H1 (cell line): ENCODE data around the gene SGMS1. TPM values are rescaled to one million over a fixed set of nuclear protein-coding genes. Genes with fewer than 3 reads are reported as not detected.
"Not testable (repeated sequence)": the region's sequence is repeated elsewhere in the genome, so short reads cannot be mapped to it uniquely, and the experiment has no call there.

Source experiments
- CTCF ChIA-PET: fragments of 300-600 bp; sonication (Branson Sonifier 250); formaldehyde crosslinking; loops from one replicate; lab custom pipeline; 2021; ENCODE audit not compliant: partially characterized antibody; lab: Charles Lee
- POLR2A ChIA-PET: fragments of 300-600 bp; sonication (Branson Sonifier 250); formaldehyde crosslinking; loops from one replicate; lab custom pipeline; 2021; ENCODE audit warnings: inconsistent platforms; ENCODE audit not compliant: partially characterized antibody; lab: Charles Lee
- DNase-seq, 2 experiments: peaks; one replicate each; pipeline versions ENCODE4 v3.0.0 to v3.0.0-alpha.2; 2010 to 2022; ENCODE audit warnings: low spot score in 2 of 2, low read depth in 1 of 2, mixed read lengths in 1 of 2
- FAIRE-seq: peaks from 2 replicates; lab custom pipeline; 2011; peaks lifted over from hg19 to GRCh38; lab: Jason Lieb, UNC
- H2AFZ ChIP-seq: 2 replicates; pipeline ENCODE4 v1.8.1; 2012; ENCODE audit warnings: low read length, inconsistent platforms
- H2AK5ac ChIP-seq: 2 replicates; pipeline ENCODE4 v1.6.1; 2013; ENCODE audit warnings: low read depth, low read length
- H2BK120ac ChIP-seq: replicated peaks from 2 replicates; pipeline ENCODE3; 2013; ENCODE audit warnings: low read depth, low read length, inconsistent platforms
- H2BK12ac ChIP-seq: 2 replicates; pipeline ENCODE4 v1.6.1; 2013; ENCODE audit warnings: low read depth, low read length
- H2BK15ac ChIP-seq: 2 replicates; pipeline ENCODE4 v1.6.1; 2013; ENCODE audit warnings: low read length
- H2BK20ac ChIP-seq: 2 replicates; pipeline ENCODE4 v1.6.1; 2013; ENCODE audit warnings: low read length
- H2BK5ac ChIP-seq: 2 replicates; pipeline ENCODE4 v1.6.1; 2013; ENCODE audit warnings: low read depth, low read length
- H3K14ac ChIP-seq: 2 replicates; pipeline ENCODE4 v1.6.1; 2013; ENCODE audit warnings: inconsistent platforms; ENCODE audit not compliant: insufficient read length
- H3K18ac ChIP-seq: 2 replicates; pipeline ENCODE4 v1.6.1; 2013; ENCODE audit warnings: low read length; ENCODE audit errors: extremely low read depth
- H3K23ac ChIP-seq: 2 replicates; pipeline ENCODE4 v1.6.1; 2013; ENCODE audit warnings: inconsistent platforms; ENCODE audit not compliant: insufficient read length
- H3K23me2 ChIP-seq: 2 replicates; pipeline ENCODE4 v1.6.1; 2013; ENCODE audit warnings: low read depth, low read length
- H3K27ac ChIP-seq: 2 replicates; pipeline ENCODE4 v1.6.1; 2011; ENCODE audit warnings: low read depth, low read length, inconsistent platforms
- H3K27me3 ChIP-seq, 4 experiments: replicated peaks in 1 of 4; 1 replicate in 1 of 4; 2 replicates in 3 of 4; pipeline versions ENCODE4 v1.6.1 to v1.8.1; 2011 to 2013; ENCODE audit warnings: low read length in 3 of 4, mild to moderate bottlenecking in 3 of 4, inconsistent platforms in 2 of 4, mixed read lengths in 2 of 4, moderate library complexity in 1 of 4; ENCODE audit not compliant: control insufficient read depth in 3 of 4, insufficient read depth in 3 of 4; ENCODE audit errors: extremely low read depth in 1 of 4
- H3K36me3 ChIP-seq, 4 experiments: 2 replicates each; pipeline versions ENCODE4 v1.6.1 to v1.8.1; 2011 to 2013; ENCODE audit warnings: mild to moderate bottlenecking in 4 of 4, low read length in 3 of 4, moderate library complexity in 2 of 4, control low read depth in 1 of 4, inconsistent platforms in 1 of 4; ENCODE audit not compliant: insufficient read depth in 4 of 4, control insufficient read depth in 2 of 4
- H3K4ac ChIP-seq: replicated peaks from 2 replicates; pipeline ENCODE3; 2013; ENCODE audit warnings: low read length, low read depth, mixed read lengths, inconsistent platforms; ENCODE audit not compliant: insufficient read length
- H3K4me1 ChIP-seq, 4 experiments: replicated peaks in 1 of 4; 1 replicate in 1 of 4; 2 replicates in 3 of 4; pipeline versions ENCODE4 v1.6.1 to v1.8.1; 2011 to 2013; ENCODE audit warnings: low read length in 3 of 4, inconsistent platforms in 2 of 4, mixed read lengths in 1 of 4; ENCODE audit not compliant: insufficient read depth in 4 of 4, control insufficient read depth in 3 of 4
- H3K4me2 ChIP-seq, 2 experiments: 2 replicates each; pipeline versions ENCODE4 v1.6.1 to v1.8.1; 2011 to 2013; ENCODE audit warnings: low read depth in 2 of 2, low read length in 2 of 2, control low read depth in 1 of 2, inconsistent platforms in 1 of 2, mild to moderate bottlenecking in 1 of 2; ENCODE audit not compliant: insufficient read depth in 1 of 2
- H3K4me3 ChIP-seq, 4 experiments: fragments of 200-600, 300-600 bp in 1 of 4; sonication (generic), shearing (Covaris generic), sonication (Bioruptor Twin) in 1 of 4; 2 replicates each; pipeline versions ENCODE4 v1.5.1 to v1.8.1; 2011 to 2016; ENCODE audit warnings: low read length in 4 of 4, low read depth in 3 of 4, control low read depth in 2 of 4, inconsistent platforms in 2 of 4, mild to moderate bottlenecking in 2 of 4, mixed read lengths in 1 of 4, moderate library complexity in 1 of 4; ENCODE audit not compliant: insufficient read depth in 2 of 4; ENCODE audit errors: extremely low read depth in 1 of 4
- H3K56ac ChIP-seq: replicated peaks from 2 replicates; pipeline ENCODE3; 2013; ENCODE audit warnings: low read depth, mild to moderate bottlenecking, mixed read lengths, low read length, inconsistent platforms; ENCODE audit not compliant: insufficient read length
- H3K79me1 ChIP-seq: 2 replicates; pipeline ENCODE4 v1.6.1; 2013; ENCODE audit warnings: low read depth, low read length, control low read depth
- H3K79me2 ChIP-seq, 2 experiments: 2 replicates each; pipeline versions ENCODE4 v1.6.1 to v1.8.1; 2012 to 2013; ENCODE audit warnings: low read length in 2 of 2, mild to moderate bottlenecking in 2 of 2, inconsistent platforms in 1 of 2; ENCODE audit not compliant: insufficient read depth in 2 of 2, control insufficient read depth in 1 of 2
- H3K9ac ChIP-seq, 4 experiments: replicated peaks in 1 of 4; 1 replicate in 1 of 4; 2 replicates in 3 of 4; pipeline versions ENCODE4 v1.6.1 to v1.8.1; 2011 to 2013; ENCODE audit warnings: low read depth in 3 of 4, low read length in 3 of 4, control low read depth in 2 of 4, mild to moderate bottlenecking in 2 of 4, moderate library complexity in 2 of 4, inconsistent platforms in 1 of 4; ENCODE audit errors: extremely low read depth in 1 of 4
- H3K9me3 ChIP-seq, 2 experiments: 2 replicates each; pipeline versions ENCODE4 v1.6.1 to v1.8.1; 2012 to 2013; ENCODE audit warnings: mild to moderate bottlenecking in 2 of 2, moderate library complexity in 2 of 2, control low read depth in 1 of 2, inconsistent platforms in 1 of 2, low read depth in 1 of 2, low read length in 1 of 2, mixed read lengths in 1 of 2; ENCODE audit not compliant: insufficient read depth in 2 of 2
- H4K20me1 ChIP-seq, 2 experiments: replicated peaks in 1 of 2; 2 replicates each; pipeline versions ENCODE3 to v1.8.1; 2011 to 2013; ENCODE audit warnings: inconsistent platforms in 2 of 2, low read length in 2 of 2, mild to moderate bottlenecking in 1 of 2; ENCODE audit not compliant: insufficient read depth in 2 of 2, control insufficient read depth in 1 of 2
- H4K5ac ChIP-seq: 2 replicates; pipeline ENCODE4 v1.6.1; 2013; ENCODE audit warnings: low read length, low read depth, mixed read lengths, inconsistent platforms; ENCODE audit not compliant: insufficient read length
- H4K8ac ChIP-seq: 2 replicates; pipeline ENCODE4 v1.8.0; 2013; ENCODE audit warnings: mild to moderate bottlenecking, moderate library complexity, low read length, inconsistent platforms; ENCODE audit not compliant: insufficient read depth; ENCODE audit errors: extremely low read depth
- H4K91ac ChIP-seq: replicated peaks from 2 replicates; pipeline ENCODE3; 2013; ENCODE audit warnings: low read length, mixed read lengths, inconsistent platforms; ENCODE audit not compliant: insufficient read length
- WGBS, 2 experiments: shearing (Covaris generic) in 1 of 2; methylation state at CpG; one replicate each; pipeline versions ENCODE4 v1.1.6 to v1.1.7; 2013 to 2015; ENCODE audit warnings: low lambda C conversion rate in 2 of 2, mixed read lengths in 2 of 2, inconsistent platforms in 1 of 2, low coverage in 1 of 2, missing lambda C conversion rate in 1 of 2; ENCODE audit not compliant: insufficient replicate concordance in 2 of 2, insufficient coverage in 1 of 2, insufficient read length in 1 of 2; ENCODE audit errors: extremely low coverage in 1 of 2, missing lambda C conversion rate in 1 of 2; 5-methylcytosine and 5-hydroxymethylcytosine counted together
- polyA plus RNA-seq, 7 experiments: library from polyadenylated mRNA; depleted of rRNA in 3 of 7; stranded (reverse) in 5 of 7; unstranded in 2 of 7; fragments of >200 nt in 5 of 7; fragments of 200-250 nt in 2 of 7; gene quantifications; 1 replicate in 5 of 7; 2 replicates in 1 of 7; 4 replicates in 1 of 7; pipeline versions ENCODE4 v1.2.1 to v1.2.3, GENCODE V29; 2011 to 2013; ENCODE audit warnings: missing spikeins in 2 of 7, mixed read lengths in 2 of 7
- total RNA-seq: library from RNA; stranded (reverse); fragmentation: NEBNext Ultra II Directional; extraction: Animal tissue kit (Norgen Biotek cat#: 25700); gene quantifications from 2 replicates; pipeline ENCODE4 v1.2.1, GENCODE V29; 2021

SGMS1 gene
- total and polyA plus RNA-seq, 2 of the 8 experiments (the other 6 are each of a cell fraction or from before 2014, with no cell fraction given) = 6.0 to 15.6 TPM

GRCh38 chr10:50484550-50484949 lies 139.2 kb downstream of the SGMS1 start:
- POLR2A ChIA-PET, H3K23ac ChIP-seq, H3K4me2 ChIP-seq, H3K9me3 ChIP-seq, H4K8ac ChIP-seq, H3K79me1 ChIP-seq, DNase-seq, H3K27ac ChIP-seq, CTCF ChIA-PET, H4K20me1 ChIP-seq, H3K18ac ChIP-seq, H3K14ac ChIP-seq, H3K36me3 ChIP-seq, H2AK5ac ChIP-seq, H4K5ac ChIP-seq, H2AFZ ChIP-seq, H3K23me2 ChIP-seq, H3K56ac ChIP-seq, H2BK120ac ChIP-seq, H3K4ac ChIP-seq, H3K4me1 ChIP-seq, H2BK20ac ChIP-seq, H4K91ac ChIP-seq, H2BK15ac ChIP-seq, H2BK12ac ChIP-seq, H3K4me3 ChIP-seq, FAIRE-seq, H2BK5ac ChIP-seq, H3K9ac ChIP-seq, H3K27me3 ChIP-seq: not testable (repeated sequence)
- peaks cover 0 to 14% of the 10 kb centered on the region in 2 experiments; a peak in 2 of 4 replicates for H3K79me2 ChIP-seq
- WGBS, 2 experiments = 74% methylated on average over 1 of the region's 1 CpG; no CpG with 5 or more reads in 1 of the 2 experiments
